T-helper 1 cell treated with Interleukin-12 subunit alpha and Interleukin-12 subunit beta and Interleukin-4 antibody, amounts not matched to agents 30 μg/mL and 1 μg/mL, for 36 hours (primary cell): ENCODE results near the gene PYCR2.

Source experiments
- H3K27ac Mint-ChIP-seq: one replicate; pipeline ENCODE4 v1.8.0; 2021; ENCODE audit warnings: mild to moderate bottlenecking, mixed read lengths
- H3K27me3 Mint-ChIP-seq: one replicate; pipeline ENCODE4 v1.8.0; 2021; ENCODE audit warnings: low read depth, mixed read lengths
- H3K36me3 Mint-ChIP-seq: one replicate; pipeline ENCODE4 v1.8.0; 2021; ENCODE audit warnings: low read depth, mixed read lengths
- H3K4me1 Mint-ChIP-seq: one replicate; pipeline ENCODE4 v1.8.0; 2021; ENCODE audit warnings: low read depth, mixed read lengths
- H3K4me3 Mint-ChIP-seq: one replicate; pipeline ENCODE4 v1.8.0; 2021; ENCODE audit warnings: mild to moderate bottlenecking, moderate library complexity, mixed read lengths
- H3K9me3 Mint-ChIP-seq: one replicate; pipeline ENCODE4 v1.8.0; 2021; ENCODE audit warnings: mixed read lengths

PYCR2 gene

DNA sequence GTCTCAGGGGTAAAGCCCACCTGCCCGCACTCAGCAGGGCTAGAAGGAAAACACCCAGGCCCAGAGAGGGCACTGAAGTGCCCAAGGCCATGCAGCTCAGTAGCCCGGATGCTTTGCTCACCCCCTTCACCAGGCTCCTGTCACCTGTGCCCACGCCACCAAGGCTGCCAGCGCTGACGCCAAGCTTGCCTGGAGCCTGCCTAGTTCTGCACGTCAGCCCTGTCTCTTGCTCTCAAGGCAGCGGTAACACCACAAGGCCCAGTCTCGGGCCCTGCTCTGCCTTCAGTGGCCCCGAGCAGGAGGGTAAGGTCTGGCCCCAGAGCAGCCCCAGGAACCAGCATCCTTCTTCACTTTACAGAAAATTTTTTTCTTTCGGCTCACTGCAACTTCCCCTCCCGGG is 49.6 kb downstream of the PYCR2 start:
- no peak overlapping the region for H3K27ac Mint-ChIP-seq
- H3K36me3 Mint-ChIP-seq = peaks cover 47% of the 10 kb centered on the region

DNA sequence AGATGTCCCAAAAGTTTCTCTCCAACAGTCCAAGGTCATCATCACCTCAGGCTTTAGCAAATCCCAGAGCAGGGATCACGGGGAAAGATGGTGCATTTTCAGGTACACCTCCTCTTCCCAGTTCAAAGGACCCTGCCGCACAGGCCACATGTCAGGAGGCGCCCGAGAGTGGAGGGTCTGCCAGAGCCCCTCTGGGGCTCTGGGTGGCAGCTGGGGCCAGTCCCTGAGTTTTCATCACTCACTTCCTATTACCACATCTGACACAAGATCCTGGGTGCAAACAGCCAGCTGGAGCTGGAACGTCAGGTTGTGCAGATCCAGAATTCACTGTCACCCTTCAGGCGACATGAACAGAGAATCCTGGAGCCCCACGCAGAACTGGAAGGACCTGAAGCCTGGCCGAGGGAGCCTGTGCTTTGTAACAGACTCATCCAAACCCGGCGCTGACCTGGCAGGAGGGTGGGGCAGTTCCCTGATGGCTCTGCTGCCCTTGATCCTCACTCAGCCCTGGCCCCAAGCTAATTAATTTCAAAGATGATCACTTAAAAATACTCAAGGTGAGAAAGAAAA is 50.7 kb downstream of the PYCR2 start:
- no peak overlapping the region for H3K4me3 Mint-ChIP-seq
- peaks cover 23% of the 10 kb centered on the region for H3K4me1 Mint-ChIP-seq

More for the DNA sequence above, 49.6 kb downstream of the PYCR2 start:
- H3K27me3 Mint-ChIP-seq = no peaks in the 10 kb centered on the region
- no peaks in the 10 kb centered on the region for H3K9me3 Mint-ChIP-seq
- H3K4me1 Mint-ChIP-seq = peaks cover 32% of the 10 kb centered on the region
- H3K4me3 Mint-ChIP-seq = no peak overlapping the region

DNA sequence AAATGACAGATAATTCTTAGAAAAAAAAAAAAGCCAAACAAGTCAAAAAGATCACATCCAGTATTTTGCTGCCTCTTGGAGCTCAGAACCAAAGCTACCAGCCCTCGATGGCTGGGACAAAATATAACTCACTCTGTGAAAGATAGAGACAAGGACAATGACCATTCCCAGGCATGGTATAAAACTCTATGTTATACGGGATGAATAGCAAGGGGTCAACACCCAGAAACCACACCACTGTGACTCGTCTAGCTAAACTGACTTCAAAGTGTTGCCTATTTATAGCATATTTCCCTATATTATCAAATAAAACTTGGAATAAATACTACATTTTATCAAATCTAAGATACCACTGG is 52.0 kb downstream of the PYCR2 start:
- H3K4me1 Mint-ChIP-seq = peaks cover 22% of the 10 kb centered on the region

More for the DNA sequence above, 50.7 kb downstream of the PYCR2 start:
- Mint-ChIP-seq H3K9me3 (no peaks in the 10 kb centered on the region), H3K27me3 (no peaks in the 10 kb centered on the region), H3K36me3 (peaks cover 44% of the 10 kb centered on the region), H3K27ac (no peak overlapping the region)

DNA sequence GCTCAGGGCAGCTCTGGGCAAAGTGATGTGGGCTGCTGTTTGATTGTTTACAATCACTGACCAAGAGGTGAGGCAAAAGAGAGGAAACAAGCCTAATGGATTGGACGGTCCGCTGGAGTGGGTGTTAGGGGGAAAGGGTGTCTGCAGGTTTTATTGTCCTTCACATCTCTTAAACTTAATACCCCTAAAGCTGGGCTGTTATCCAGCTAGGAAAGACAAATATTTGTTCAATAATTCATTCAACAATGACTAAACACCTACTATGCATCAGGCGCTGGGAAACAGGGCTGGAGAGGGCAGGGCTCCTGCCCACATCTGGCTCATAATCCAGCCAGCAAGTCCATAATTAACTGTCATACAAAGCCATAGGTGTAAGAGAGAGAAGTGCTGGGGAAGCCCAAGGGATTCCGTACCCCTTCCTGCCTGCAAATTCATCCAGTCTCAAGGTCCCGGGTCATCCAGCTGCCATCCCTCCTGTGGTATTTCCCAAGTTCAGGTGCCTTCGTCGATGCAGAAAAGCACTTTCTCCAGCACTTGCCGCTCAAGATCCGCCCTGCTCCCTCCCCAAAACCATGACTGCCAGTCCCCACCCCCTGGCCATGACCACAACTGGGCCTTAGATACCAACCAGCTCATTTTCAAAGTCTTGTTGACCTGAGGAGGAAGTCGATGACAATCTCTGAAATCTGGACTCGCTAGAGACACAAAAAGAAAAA is 52.5 kb downstream of the PYCR2 start:
- no peak overlapping the region for H3K27ac Mint-ChIP-seq
- peaks cover 46% of the 10 kb centered on the region for H3K36me3 Mint-ChIP-seq
- no peak overlapping the region for H3K4me3 Mint-ChIP-seq
- peaks cover 25% of the 10 kb centered on the region for H3K4me1 Mint-ChIP-seq
- no peaks in the 10 kb centered on the region for H3K27me3 Mint-ChIP-seq
- H3K9me3 Mint-ChIP-seq = no peaks in the 10 kb centered on the region

More for the DNA sequence above, 52.0 kb downstream of the PYCR2 start:
- H3K27me3 Mint-ChIP-seq = no peaks in the 10 kb centered on the region
- H3K9me3 Mint-ChIP-seq = no peaks in the 10 kb centered on the region
- no peak overlapping the region for H3K27ac Mint-ChIP-seq
- no peak overlapping the region for H3K4me3 Mint-ChIP-seq
- peaks cover 46% of the 10 kb centered on the region for H3K36me3 Mint-ChIP-seq

DNA sequence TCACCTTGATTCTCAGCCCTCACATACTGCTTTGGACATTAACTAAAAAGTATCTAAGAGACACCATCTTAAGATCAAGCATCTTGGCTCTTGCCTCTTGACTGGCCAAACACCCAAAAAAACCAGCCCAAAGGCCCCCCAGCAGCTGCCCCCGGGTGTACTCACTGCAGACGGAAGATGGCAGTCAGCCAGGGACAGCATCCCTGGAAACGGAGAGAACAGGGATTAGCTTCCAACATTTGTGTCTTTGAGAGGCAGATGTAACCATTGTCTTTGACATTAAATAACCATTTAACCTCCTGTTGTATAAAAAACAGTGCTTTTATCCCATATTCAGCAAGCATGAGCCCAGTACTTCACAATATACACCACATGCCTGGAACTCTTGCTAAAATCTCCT is 53.1 kb downstream of the PYCR2 start:
- no peak overlapping the region for H3K27ac Mint-ChIP-seq
- no peaks in the 10 kb centered on the region for H3K27me3 Mint-ChIP-seq
- peaks cover 52% of the 10 kb centered on the region for H3K36me3 Mint-ChIP-seq

More for the DNA sequence above, 53.1 kb downstream of the PYCR2 start:
- Mint-ChIP-seq H3K4me1 (peaks cover 25% of the 10 kb centered on the region), H3K4me3 (no peak overlapping the region), H3K9me3 (no peaks in the 10 kb centered on the region)
